ENCODE results near the gene HNRNPCL4.
"Not testable (repeated sequence)": the region's sequence is repeated elsewhere in the genome, so short reads cannot be mapped to it uniquely, and the experiment has no call there.

The HNRNPCL4 gene

GRCh38 chr1:13165531-13165930, at the start of gene HNRNPCL4:
Gene HNRNPCL4 (minus strand): TSS chr1:13165631. CDS start chr1:13165467, 164 bp downstream.
- not testable (repeated sequence) for DNase-seq (ENCODE audit: low read depth)

GRCh38 chr1:13208712-13209111, 43.3 kb upstream of the HNRNPCL4 start:
- not testable (repeated sequence) for DNase-seq (ENCODE audit: low read depth)

GRCh38 chr1:13201309-13201708, 35.9 kb upstream of the HNRNPCL4 start, which contains the start of gene PRAMEF13:
Gene PRAMEF13 (minus strand): TSS chr1:13201409. CDS start chr1:13199589, 1,820 bp downstream.
- DNase-seq (ENCODE audit: low read depth) = not testable (repeated sequence)

GRCh38 chr1:13171548-13171947, 6.1 kb upstream of the HNRNPCL4 start, which contains the start of gene PRAMEF9:
Gene PRAMEF9 (plus strand): TSS chr1:13171848. CDS start chr1:13175281, 3,433 bp downstream.
- DNase-seq (ENCODE audit: low read depth) = not testable (repeated sequence)

- not testable (repeated sequence) for DNase-seq (ENCODE audit: low read depth)
Observed at GRCh38 chr1:13155909-13156308, 9.5 kb downstream of the HNRNPCL4 start, which contains the start of gene PRAMEF26. Gene PRAMEF26 (minus strand): TSS chr1:13156009. CDS start chr1:13153095, 2,914 bp downstream.

GRCh38 chr1:13116754-13117153, 48.7 kb downstream of the HNRNPCL4 start, which contains the start of gene HNRNPCL2:
Gene HNRNPCL2 (minus strand): TSS chr1:13116854. CDS start chr1:13116400, 454 bp downstream.
- DNase-seq (ENCODE audit: low read depth) = not testable (repeated sequence)
